WERI-Rb-1 (cell line): ENCODE measurements around the gene PHACTR1.

ENCODE experiments used
- DNase-seq: peaks from one replicate; pipeline ENCODE4 v3.0.0-alpha.2; 2020
- H3K27ac ChIP-seq: fragments of 250-450 bp; sonication (Bioruptor Pico); 2 replicates; pipeline ENCODE4 v1.5.1; 2020; ENCODE audit warnings: mild to moderate bottlenecking, moderate library complexity
- H3K27me3 ChIP-seq: fragments of 250-450 bp; sonication (Bioruptor Pico); 2 replicates; pipeline ENCODE4 v1.5.1; 2021; ENCODE audit warnings: mild to moderate bottlenecking, low read depth, moderate library complexity; ENCODE audit not compliant: insufficient read depth, severe bottlenecking
- H3K36me3 ChIP-seq: fragments of 250-450 bp; sonication (Bioruptor Pico); 2 replicates; pipeline ENCODE4 v1.5.1; 2020; ENCODE audit warnings: mild to moderate bottlenecking, moderate library complexity
- H3K4me3 ChIP-seq: 2 replicates; pipeline ENCODE4 v1.5.1; 2011; ENCODE audit warnings: low read depth, mild to moderate bottlenecking, control low read depth, low read length
- H3K9me3 ChIP-seq: fragments of 250-450 bp; sonication (Bioruptor Pico); 2 replicates; pipeline ENCODE4 v1.5.1; 2021; ENCODE audit warnings: mild to moderate bottlenecking, moderate library complexity; ENCODE audit not compliant: severe bottlenecking
- CTCF ChIP-seq: IDR thresholded peaks from 2 replicates; pipeline ENCODE4 v1.5.1; 2011; ENCODE audit warnings: low read depth, mild to moderate bottlenecking, control low read depth, inconsistent platforms, low read length

Gene PHACTR1

GRCh38 chr6:13289789-13290318, 573.3 kb downstream of the PHACTR1 start:
- no peak overlapping the region for H3K4me3 ChIP-seq
- DNase-seq: peak; percentile 75
- no peak for TF ChIP-seq CTCF
- H3K36me3 ChIP-seq: peaks cover 39% of the 10 kb centered on the region
- no peaks in the 10 kb centered on the region for H3K27me3 ChIP-seq
- no peaks in the 10 kb centered on the region for H3K9me3 ChIP-seq
- peak overlapping the region; percentile 32 for H3K27ac ChIP-seq

GRCh38 chr6:13290335-13290734, 573.8 kb downstream of the PHACTR1 start:
- no peak overlapping the region for H3K27ac ChIP-seq
- no peak overlapping the region for H3K4me3 ChIP-seq
- H3K36me3 ChIP-seq: peaks cover 44% of the 10 kb centered on the region
- TF ChIP-seq CTCF: no peak
- H3K9me3 ChIP-seq: no peaks in the 10 kb centered on the region
- no peaks in the 10 kb centered on the region for H3K27me3 ChIP-seq
- no peak for DNase-seq

- no peaks in the 10 kb centered on the region for H3K27me3 ChIP-seq
- peak; percentile 76 for DNase-seq
- H3K36me3 ChIP-seq: peaks cover 46% of the 10 kb centered on the region
- peak overlapping the region; percentile 43 for H3K27ac ChIP-seq
- no peaks in the 10 kb centered on the region for H3K9me3 ChIP-seq
- H3K4me3 ChIP-seq: no peak overlapping the region
- TF ChIP-seq CTCF: no peak
Observed at GRCh38 chr6:13292774-13293173, 576.2 kb downstream of the PHACTR1 start.

- DNase-seq: no peak
Observed at GRCh38 chr6:13294499-13295069, 578.0 kb downstream of the PHACTR1 start.

GRCh38 chr6:13295576-13295975, 579.0 kb downstream of the PHACTR1 start:
- H3K4me3 ChIP-seq: no peak overlapping the region
- H3K9me3 ChIP-seq: no peaks in the 10 kb centered on the region
- H3K36me3 ChIP-seq: peaks cover 56% of the 10 kb centered on the region
- no peak for DNase-seq
- H3K27ac ChIP-seq: no peak overlapping the region
- no peaks in the 10 kb centered on the region for H3K27me3 ChIP-seq
- TF ChIP-seq CTCF: no peak

More at GRCh38 chr6:13294499-13295069, 578.0 kb downstream of the PHACTR1 start:
- Histone ChIP-seq H3K4me3 (no peak overlapping the region), H3K9me3 (no peaks in the 10 kb centered on the region), H3K27ac (no peak overlapping the region), H3K36me3 (peaks cover 51% of the 10 kb centered on the region), H3K27me3 (no peaks in the 10 kb centered on the region)
- no peak for TF ChIP-seq CTCF

GRCh38 chr6:13296536-13296997, 580.0 kb downstream of the PHACTR1 start:
- Histone ChIP-seq H3K9me3 (no peaks in the 10 kb centered on the region), H3K4me3 (no peak overlapping the region), H3K36me3 (peaks cover 58% of the 10 kb centered on the region), H3K27me3 (no peaks in the 10 kb centered on the region), H3K27ac (no peak overlapping the region)
- DNase-seq: peak; percentile 47
- peak; percentile 35; the same call in 1 of the 2 replicates for TF ChIP-seq CTCF
